Activated T-cell treated with anti-CD3 and anti-CD28 coated beads, Interleukin-2, amount 50 U/mL, for 72 hours (primary cell): Measurements from ENCODE around the gene CLCC1. TPM values are rescaled to one million over a fixed set of nuclear protein-coding genes. Genes with fewer than 3 reads are reported as not detected.
"Not testable (repeated sequence)": the region's sequence is repeated elsewhere in the genome, so short reads cannot be mapped to it uniquely, and the experiment has no call there.

Source experiments
- ATAC-seq, 2 donors: fragments of 150-1000 bp; cut with Tn5 transposase; replicated peaks in 1 of 2; 2 replicates each; pipeline ENCODE4 v1.10.0; 2021; ENCODE audit warnings: moderate library complexity in 2 of 2, mild to moderate bottlenecking in 1 of 2
- DNase-seq, 2 donors: peaks; one replicate each; pipeline ENCODE4 v3.0.0; 2021 to 2022; ENCODE audit warnings: mixed read lengths in 1 of 2
- H3K27ac Mint-ChIP-seq: one replicate; pipeline ENCODE4 v1.8.0; 2022; ENCODE audit warnings: mild to moderate bottlenecking, moderate library complexity, mixed read lengths
- H3K27me3 Mint-ChIP-seq: one replicate; pipeline ENCODE4 v1.8.0; 2022; ENCODE audit warnings: low read depth, mixed read lengths
- H3K36me3 Mint-ChIP-seq, 2 donors: one replicate each; pipeline ENCODE4 v1.8.0; 2022; ENCODE audit warnings: mixed read lengths in 2 of 2, mild to moderate bottlenecking in 1 of 2; ENCODE audit not compliant: insufficient read depth in 2 of 2
- H3K4me1 Mint-ChIP-seq: one replicate; pipeline ENCODE4 v1.8.0; 2022; ENCODE audit warnings: low read depth, mixed read lengths
- H3K4me3 Mint-ChIP-seq, 2 donors: one replicate each; pipeline ENCODE4 v1.8.0; 2022; ENCODE audit warnings: mild to moderate bottlenecking in 2 of 2, mixed read lengths in 2 of 2, moderate library complexity in 2 of 2
- H3K9me3 Mint-ChIP-seq, 2 donors: one replicate each; pipeline ENCODE4 v1.8.0; 2022; ENCODE audit warnings: mixed read lengths in 2 of 2
- total RNA-seq, 2 donors: library from RNA; stranded (reverse); gene quantifications; one replicate each; pipeline ENCODE4 v1.2.3, GENCODE V29; 2022

The CLCC1 gene, protein sequence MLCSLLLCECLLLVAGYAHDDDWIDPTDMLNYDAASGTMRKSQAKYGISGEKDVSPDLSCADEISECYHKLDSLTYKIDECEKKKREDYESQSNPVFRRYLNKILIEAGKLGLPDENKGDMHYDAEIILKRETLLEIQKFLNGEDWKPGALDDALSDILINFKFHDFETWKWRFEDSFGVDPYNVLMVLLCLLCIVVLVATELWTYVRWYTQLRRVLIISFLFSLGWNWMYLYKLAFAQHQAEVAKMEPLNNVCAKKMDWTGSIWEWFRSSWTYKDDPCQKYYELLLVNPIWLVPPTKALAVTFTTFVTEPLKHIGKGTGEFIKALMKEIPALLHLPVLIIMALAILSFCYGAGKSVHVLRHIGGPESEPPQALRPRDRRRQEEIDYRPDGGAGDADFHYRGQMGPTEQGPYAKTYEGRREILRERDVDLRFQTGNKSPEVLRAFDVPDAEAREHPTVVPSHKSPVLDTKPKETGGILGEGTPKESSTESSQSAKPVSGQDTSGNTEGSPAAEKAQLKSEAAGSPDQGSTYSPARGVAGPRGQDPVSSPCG
- total RNA-seq, result 10 to 100 TPM; 17.6 to 19.7 TPM

DNA sequence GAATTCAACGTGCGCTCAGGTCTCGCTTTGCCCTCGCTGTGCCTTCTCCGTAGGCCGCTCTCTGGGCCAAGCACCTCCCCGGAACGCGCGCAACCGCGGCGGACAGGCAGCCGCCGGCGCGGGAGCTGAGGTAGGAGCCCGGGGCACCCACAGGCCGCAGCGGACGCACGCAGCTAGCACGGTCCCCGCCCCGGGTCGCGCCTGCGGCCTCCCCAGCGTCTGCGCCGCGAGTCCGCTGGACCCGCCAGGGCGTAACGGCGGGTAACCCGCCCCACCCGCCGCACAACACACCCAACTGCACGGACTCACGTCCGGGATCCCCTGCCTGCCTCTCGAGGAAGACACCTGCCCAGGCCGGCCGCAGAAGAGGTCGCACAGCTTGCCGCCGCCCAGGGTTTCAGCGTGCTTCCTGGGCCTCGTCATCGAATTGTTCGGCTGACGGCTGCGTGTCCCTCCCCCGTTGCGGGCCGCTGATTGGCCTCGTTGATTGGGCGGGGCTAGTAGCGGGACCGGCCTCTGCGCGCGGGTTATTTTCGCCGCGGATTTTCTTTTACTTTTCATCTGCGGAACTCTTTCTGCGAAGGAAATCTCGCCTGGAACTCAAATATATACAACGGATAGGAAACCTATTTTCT, at the start of gene CLCC1:
TSS of gene CLCC1 (minus strand) at position 433 of the 635 bp plus-strand sequence. CDS start 13,047 bp downstream, outside the sequence.
- H3K27me3 Mint-ChIP-seq, result no peaks in the 10 kb centered on the region
- peaks cover 4% of the 10 kb centered on the region in 2 donors for H3K36me3 Mint-ChIP-seq
- peak within 1 kb of the TSS; percentile 93 for H3K27ac Mint-ChIP-seq
- no peaks in the 10 kb centered on the region for H3K9me3 Mint-ChIP-seq
- ATAC-seq, result peak; percentile 95 to 96
- peak; percentile 93 to 95 for DNase-seq
- H3K4me3 Mint-ChIP-seq, result peak within 1 kb of the TSS; percentile 87 to 94
- H3K4me1 Mint-ChIP-seq, result peaks cover 16% of the 10 kb centered on the region

DNA sequence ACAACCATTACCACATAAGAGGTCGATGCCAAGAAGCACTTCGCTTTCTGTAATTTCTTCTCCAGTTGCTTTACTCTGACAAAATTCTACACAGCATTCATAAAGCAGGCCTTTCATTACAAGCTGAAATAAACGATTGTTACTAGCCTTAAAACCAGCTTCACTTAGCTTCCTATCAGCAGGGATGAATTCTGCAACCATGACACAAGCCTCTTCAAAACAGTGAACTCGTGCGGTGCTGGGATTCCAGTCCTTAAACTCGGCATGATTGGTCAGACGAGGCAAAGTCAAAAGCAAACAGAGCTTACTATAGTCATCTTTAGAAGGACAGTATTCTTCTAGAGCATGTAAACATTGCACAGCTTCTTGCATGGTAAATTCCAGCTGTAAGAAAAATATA, 48.1 kb upstream of the CLCC1 start:
- Mint-ChIP-seq H3K9me3 (no peaks in the 10 kb centered on the region), H3K27ac (no peak overlapping the region), H3K4me1 (no peaks in the 10 kb centered on the region), H3K36me3 (peaks cover 2 to 5% of the 10 kb centered on the region in 2 donors), H3K4me3 (no peak overlapping the region), H3K27me3 (no peaks in the 10 kb centered on the region)
- no peak for DNase-seq
- ATAC-seq, result no peak

DNA sequence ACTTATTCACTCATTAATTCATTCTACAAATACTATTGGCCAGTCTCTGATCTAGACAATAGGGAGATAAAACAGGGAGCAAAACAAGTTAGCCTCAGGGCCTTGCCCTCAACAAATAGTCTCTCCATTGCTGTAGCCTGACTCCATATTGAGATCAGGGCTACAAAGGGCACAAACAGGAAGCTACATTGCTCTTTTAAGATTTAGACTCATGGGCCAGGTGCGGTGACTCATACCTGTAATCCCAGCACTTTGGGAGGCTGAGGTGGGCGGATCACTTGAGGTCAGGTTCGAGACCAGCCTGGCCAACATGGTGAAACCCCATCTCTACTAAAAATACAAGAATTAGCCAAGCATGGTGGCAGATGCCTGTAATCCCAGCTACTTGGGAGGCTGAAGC, 33.3 kb upstream of the CLCC1 start:
- not testable (repeated sequence) for H3K4me1 Mint-ChIP-seq, H3K4me3 Mint-ChIP-seq, ATAC-seq, H3K27ac Mint-ChIP-seq, H3K9me3 Mint-ChIP-seq, H3K27me3 Mint-ChIP-seq
- peaks cover 9 to 28% of the 10 kb centered on the region in 2 donors for H3K36me3 Mint-ChIP-seq
- peak in 1 of 2 donors; percentile 25 for DNase-seq

DNA sequence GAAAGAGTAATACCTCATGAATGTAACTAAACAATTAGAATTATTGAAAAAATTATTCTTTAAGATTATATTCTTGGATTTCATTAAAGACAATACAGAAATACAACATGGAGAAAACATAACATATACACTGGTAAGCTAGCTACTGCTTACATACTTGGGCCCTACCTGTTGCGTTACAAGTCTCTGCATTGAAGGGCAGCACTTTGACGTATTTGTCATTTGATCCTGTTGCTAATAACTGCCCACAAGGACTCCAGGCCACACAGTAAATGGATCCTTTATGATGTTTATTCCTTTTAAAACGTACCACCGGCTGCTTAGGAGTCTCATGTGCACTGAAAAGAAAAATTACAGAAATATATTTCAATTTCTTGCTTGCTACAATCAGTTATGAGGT, 19.8 kb upstream of the CLCC1 start:
- H3K4me1 Mint-ChIP-seq, result no peaks in the 10 kb centered on the region
- H3K27me3 Mint-ChIP-seq, result no peaks in the 10 kb centered on the region
- no peak overlapping the region for H3K27ac Mint-ChIP-seq
- no peak overlapping the region for H3K4me3 Mint-ChIP-seq
- DNase-seq, result no peak
- no peaks in the 10 kb centered on the region for H3K36me3 Mint-ChIP-seq
- H3K9me3 Mint-ChIP-seq, result no peaks in the 10 kb centered on the region
- no peak for ATAC-seq

DNA sequence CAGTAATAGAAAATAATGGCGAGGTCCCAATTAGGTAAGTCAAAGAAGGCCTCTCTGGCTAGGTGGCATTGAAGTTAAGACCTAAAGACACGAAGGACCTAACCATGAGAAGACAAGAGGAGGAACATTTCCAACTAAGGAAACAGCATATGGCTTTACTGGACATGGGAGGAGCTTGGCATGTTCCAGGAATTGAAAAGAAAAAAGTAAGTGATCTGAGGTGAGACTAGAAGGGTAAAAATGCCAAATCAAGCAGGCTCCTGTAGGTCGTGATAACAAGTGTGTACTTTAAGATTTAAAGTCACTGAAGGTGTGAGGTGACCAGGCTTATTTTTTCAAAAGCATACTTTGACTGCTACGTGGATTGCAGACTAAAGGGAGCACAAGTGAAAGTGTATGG, 13.4 kb upstream of the CLCC1 start:
- Mint-ChIP-seq H3K9me3 (no peaks in the 10 kb centered on the region), H3K36me3 (no peaks in the 10 kb centered on the region), H3K4me1 (no peaks in the 10 kb centered on the region), H3K27ac (no peak overlapping the region), H3K4me3 (no peak overlapping the region), H3K27me3 (no peaks in the 10 kb centered on the region)
- no peak for DNase-seq
- no peak for ATAC-seq

DNA sequence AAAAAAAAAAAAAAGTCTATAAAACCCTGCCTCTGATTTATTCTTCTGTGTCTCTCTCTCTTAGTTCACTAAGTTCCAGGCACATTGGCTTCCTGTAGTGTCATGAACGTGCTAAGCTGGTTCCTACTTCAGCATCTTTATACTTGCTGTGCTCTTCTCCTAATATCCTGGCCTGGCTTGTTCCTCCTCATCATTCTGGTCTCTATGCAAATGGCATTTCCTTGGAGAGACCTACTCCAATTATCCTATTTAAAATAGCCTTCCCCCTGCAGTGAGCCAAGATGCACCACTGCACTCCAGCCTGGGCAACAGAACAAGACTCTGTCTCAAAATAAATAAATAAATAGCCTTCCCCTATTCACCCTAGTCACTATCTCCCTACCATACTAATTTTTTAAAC, 9.7 kb upstream of the CLCC1 start:
- Mint-ChIP-seq H3K9me3 (no peaks in the 10 kb centered on the region), H3K27me3 (no peaks in the 10 kb centered on the region), H3K36me3 (no peaks in the 10 kb centered on the region), H3K27ac (no peak overlapping the region), H3K4me1 (no peaks in the 10 kb centered on the region), H3K4me3 (no peak overlapping the region)
- ATAC-seq, result no peak
- DNase-seq, result no peak

DNA sequence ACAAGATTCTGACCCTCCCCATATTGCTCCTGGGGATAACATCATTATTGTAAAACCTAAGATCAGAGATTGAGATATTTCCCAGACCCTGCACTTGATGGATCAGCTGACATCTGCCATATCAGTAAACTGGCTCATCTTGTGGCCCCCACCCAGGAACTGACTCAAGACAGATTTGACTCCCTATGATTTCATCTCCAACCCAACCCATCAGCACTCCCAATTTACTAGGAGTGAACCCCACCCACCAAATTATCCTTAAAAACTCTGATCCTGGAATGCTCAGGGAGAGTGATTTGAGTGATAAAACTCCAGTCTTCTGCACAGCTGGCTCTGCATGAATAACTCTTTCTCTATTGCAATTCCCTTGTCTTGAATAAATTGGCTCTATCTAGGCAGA, 6.1 kb upstream of the CLCC1 start:
- Mint-ChIP-seq H3K27ac (no peak overlapping the region), H3K9me3 (no peaks in the 10 kb centered on the region), H3K4me1 (peaks cover 2% of the 10 kb centered on the region), H3K27me3 (no peaks in the 10 kb centered on the region), H3K36me3 (no peaks in the 10 kb centered on the region), H3K4me3 (no peak overlapping the region)
- DNase-seq (no peak), ATAC-seq (no peak)

DNA sequence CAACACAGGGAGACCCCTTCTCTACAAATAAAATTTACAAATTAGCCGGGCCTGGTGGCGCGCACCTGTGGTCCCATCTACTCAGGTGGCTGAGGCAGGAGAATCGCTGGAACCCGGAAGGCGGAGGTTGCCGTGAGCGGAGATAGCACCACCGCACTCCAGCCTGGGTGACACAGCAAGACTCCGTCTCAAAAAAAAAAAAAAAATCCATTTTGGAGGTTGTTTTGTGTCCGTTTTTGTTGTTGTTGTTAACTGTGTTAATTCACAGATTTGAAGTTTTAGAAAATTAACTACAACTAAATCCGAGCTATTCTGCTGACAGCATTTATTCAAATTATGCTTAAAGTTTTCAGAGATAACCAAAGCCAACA, 618 bp downstream of the CLCC1 start:
- Mint-ChIP-seq H3K36me3 (peaks cover 6% of the 10 kb centered on the region in 2 donors), H3K4me1 (peaks cover 19% of the 10 kb centered on the region), H3K27me3 (no peaks in the 10 kb centered on the region), H3K4me3 (peak overlapping the region; percentile 87 to 94), H3K27ac (peak overlapping the region; percentile 68), H3K9me3 (no peaks in the 10 kb centered on the region)
- no peak for ATAC-seq
- peak; percentile 33 to 34 for DNase-seq

DNA sequence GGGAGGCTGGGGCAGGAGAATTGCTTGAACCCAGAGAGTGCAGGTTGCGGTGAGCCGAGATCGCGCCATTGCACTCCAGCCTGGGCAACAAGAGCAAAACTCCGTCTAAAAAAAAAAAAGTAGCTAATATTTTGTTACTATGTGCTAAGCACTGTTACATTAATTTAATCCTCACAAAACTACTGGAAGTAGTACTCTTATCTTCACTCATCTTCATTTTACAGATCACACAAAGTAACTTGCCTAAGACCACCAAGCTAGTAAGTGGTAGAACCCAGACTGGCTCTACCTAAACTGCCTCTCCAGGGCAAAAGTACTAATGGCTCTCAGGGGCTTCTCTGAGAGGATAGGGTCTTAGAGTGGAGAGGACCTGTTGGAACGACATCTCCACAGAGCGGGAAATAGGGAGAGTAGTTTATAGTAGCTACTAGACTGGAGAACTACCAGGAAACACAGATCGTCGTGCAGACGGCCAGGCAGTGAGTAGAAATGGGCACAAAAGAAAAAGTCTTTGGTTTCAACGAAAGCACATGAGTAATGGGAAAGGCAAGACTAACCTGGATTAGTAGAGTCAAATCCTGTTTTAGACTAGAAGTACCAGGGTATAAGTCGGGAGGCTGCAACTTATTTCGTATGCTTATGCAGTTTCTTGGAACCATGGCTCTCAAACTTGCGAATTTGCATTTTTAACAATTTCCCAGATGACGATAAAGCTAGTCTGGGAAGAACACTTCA, 1.4 kb downstream of the CLCC1 start:
- peak overlapping the region; percentile 87 to 94 for H3K4me3 Mint-ChIP-seq
- peaks cover 27% of the 10 kb centered on the region for H3K4me1 Mint-ChIP-seq
- no peak for DNase-seq
- ATAC-seq, result no peak
- peak overlapping the region; percentile 68 for H3K27ac Mint-ChIP-seq
- peaks cover 6 to 7% of the 10 kb centered on the region in 2 donors for H3K36me3 Mint-ChIP-seq
- H3K27me3 Mint-ChIP-seq, result no peaks in the 10 kb centered on the region
- no peaks in the 10 kb centered on the region for H3K9me3 Mint-ChIP-seq

DNA sequence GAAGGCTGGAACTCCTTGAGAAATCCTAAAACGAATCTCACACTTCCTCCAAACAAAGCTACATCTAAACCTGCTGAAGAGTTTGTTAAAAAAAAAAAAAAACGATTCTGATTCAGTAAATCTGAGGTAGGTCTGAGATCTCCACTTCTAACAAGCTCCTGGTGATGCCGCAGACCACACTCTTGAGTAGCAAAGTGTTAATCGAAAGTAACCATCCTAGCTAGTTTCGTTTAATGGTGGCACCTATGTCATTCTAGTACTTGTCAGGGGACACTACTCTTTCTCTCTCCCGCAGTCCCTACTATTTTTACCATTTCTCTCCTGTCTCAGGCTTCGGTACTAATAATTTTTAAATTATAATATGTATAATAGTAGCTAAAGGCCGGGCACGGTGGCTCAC, 2.1 kb downstream of the CLCC1 start:
- ATAC-seq (peak in 1 of 2 donors; percentile 17), DNase-seq (no peak)
- H3K4me3 Mint-ChIP-seq, result no peak overlapping the region
- peaks cover 0 to under 1% of the 10 kb centered on the region in 2 donors for H3K9me3 Mint-ChIP-seq
- H3K27me3 Mint-ChIP-seq, result no peaks in the 10 kb centered on the region
- H3K4me1 Mint-ChIP-seq, result peaks cover 34% of the 10 kb centered on the region
- H3K27ac Mint-ChIP-seq, result no peak overlapping the region
- H3K36me3 Mint-ChIP-seq, result peaks cover 7 to 9% of the 10 kb centered on the region in 2 donors

DNA sequence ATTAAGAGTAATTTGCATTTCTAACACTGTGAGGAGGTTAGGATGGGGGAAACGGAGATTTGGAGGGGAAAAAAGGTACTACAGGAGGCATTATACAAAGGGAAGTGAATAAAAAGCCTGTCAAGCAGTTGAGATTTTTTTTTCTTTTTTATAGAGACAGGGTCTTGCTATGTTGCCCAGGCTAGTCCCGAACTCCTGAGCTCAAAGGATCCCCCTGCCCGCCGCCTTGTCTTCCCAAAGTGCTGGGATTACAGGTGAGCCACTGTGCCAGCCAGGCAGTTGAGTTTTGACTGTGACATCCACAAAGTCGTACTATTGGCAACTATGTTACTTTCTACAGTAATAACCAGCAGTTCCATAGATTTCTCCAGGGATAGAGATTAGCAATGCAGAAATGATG, 2.6 kb downstream of the CLCC1 start:
- Mint-ChIP-seq H3K4me3 (no peak overlapping the region), H3K9me3 (peaks cover 0 to 2% of the 10 kb centered on the region in 2 donors), H3K36me3 (peaks cover 9 to 14% of the 10 kb centered on the region in 2 donors), H3K4me1 (peaks cover 38% of the 10 kb centered on the region), H3K27ac (no peak overlapping the region), H3K27me3 (no peaks in the 10 kb centered on the region)
- no peak for DNase-seq
- ATAC-seq, result no peak

DNA sequence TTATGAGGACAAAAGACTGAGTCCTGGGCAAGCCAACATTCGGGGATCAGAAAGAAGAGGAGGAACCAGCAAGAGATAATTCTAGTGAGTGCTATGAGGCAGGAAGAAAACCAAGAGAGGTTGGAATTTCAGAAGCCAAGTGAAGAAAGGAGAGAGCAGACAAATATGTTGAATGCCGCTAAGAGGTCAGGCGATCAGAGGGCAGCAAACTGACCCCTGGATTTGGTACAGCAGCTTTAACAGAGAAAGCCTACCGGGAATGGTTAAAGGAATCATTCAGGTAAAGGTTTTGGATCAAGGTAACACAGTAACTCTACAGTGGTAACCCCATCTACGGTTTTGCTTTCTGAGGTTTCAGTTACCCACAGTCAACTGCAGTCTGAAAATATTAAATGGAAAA, 5.4 kb downstream of the CLCC1 start:
- DNase-seq (no peak), ATAC-seq (no peak)
- Mint-ChIP-seq H3K4me1 (peaks cover 28% of the 10 kb centered on the region), H3K9me3 (peaks cover 0 to 2% of the 10 kb centered on the region in 2 donors), H3K4me3 (no peak overlapping the region), H3K27me3 (no peaks in the 10 kb centered on the region), H3K27ac (no peak overlapping the region), H3K36me3 (peaks cover 11 to 21% of the 10 kb centered on the region in 2 donors)

DNA sequence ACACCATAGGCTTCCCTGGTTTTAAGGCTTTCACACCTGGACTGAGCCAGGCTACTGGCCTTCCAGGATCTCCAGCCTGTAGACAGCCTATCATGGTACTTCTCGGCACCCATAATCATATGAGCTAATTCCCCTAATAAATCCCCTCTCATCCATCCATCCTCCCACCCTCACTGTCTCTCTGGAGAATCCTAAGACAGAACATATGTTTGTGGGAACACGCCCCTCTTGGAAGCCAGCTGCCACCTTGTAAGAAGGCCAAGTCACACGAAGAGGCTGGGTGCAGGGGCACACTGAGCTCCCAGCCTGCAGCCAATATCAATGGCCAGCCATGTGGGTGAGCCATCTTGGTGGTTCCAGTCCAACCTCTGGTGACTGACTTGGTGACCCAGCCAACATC, 7.4 kb downstream of the CLCC1 start:
- Mint-ChIP-seq H3K27me3 (no peaks in the 10 kb centered on the region), H3K4me3 (peak overlapping the region; percentile 39 to 44), H3K36me3 (peaks cover 8 to 21% of the 10 kb centered on the region in 2 donors), H3K27ac (peak overlapping the region; percentile 39), H3K9me3 (peaks cover 0 to 2% of the 10 kb centered on the region in 2 donors), H3K4me1 (peaks cover 22% of the 10 kb centered on the region)
- no peak for DNase-seq
- ATAC-seq, result no peak
